Measurements from ENCODE around the gene ITGA7. TPM values are rescaled to one million over a fixed set of nuclear protein-coding genes. Genes with fewer than 3 reads are reported as not detected.

ITGA7 gene
- total RNA-seq, 3 donors from 2014 or later: 20.5 to 190 (median 33.1) TPM

DNA sequence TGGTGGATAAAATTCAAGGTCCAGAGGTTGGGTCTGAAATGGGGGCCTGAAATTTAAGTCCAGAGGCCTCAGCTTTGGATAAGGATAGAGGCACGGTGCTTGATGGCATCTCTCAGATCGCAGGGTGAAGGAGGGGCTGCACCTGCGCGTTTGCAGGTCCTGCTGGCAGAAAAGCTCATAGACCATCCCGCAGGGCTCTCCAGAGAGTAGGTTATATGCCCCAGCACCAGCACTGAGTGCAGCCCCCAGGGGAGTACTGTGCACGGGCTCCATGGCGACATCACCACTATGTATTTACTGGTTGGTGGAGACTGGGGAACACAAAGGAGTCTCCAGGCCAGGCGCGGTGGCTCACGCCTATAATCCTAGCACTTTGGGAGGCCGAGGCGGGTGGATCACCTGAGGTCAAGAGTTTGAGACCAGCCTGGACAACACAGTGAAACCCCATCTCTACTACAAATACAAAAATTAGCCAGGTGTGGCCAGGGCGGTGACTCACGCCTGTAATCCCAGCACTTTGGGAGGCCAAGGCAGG lies 25.4 kb upstream of the ITGA7 start:
- Histone ChIP-seq H3K27ac (no peak overlapping the region), H3K36me3 (no peaks in the 10 kb centered on the region), H3K4me1 (peaks cover 0 to 5% of the 10 kb centered on the region in 2 donors), H3K27me3 (no peaks in the 10 kb centered on the region), H3K9me3 (no peaks in the 10 kb centered on the region), H3K4me3 (no peak overlapping the region)
- intact Hi-C loops (cut with DNase I; ENCODE audit: low total_unique reads): no loop called here
- no peak for TF ChIP-seq POLR2AphosphoS5 (IDR thresholded peaks at IDR 0.05)
- TF ChIP-seq POLR2A (IDR thresholded peaks at IDR 0.05): no peak
- TF ChIP-seq, protein P1, sequence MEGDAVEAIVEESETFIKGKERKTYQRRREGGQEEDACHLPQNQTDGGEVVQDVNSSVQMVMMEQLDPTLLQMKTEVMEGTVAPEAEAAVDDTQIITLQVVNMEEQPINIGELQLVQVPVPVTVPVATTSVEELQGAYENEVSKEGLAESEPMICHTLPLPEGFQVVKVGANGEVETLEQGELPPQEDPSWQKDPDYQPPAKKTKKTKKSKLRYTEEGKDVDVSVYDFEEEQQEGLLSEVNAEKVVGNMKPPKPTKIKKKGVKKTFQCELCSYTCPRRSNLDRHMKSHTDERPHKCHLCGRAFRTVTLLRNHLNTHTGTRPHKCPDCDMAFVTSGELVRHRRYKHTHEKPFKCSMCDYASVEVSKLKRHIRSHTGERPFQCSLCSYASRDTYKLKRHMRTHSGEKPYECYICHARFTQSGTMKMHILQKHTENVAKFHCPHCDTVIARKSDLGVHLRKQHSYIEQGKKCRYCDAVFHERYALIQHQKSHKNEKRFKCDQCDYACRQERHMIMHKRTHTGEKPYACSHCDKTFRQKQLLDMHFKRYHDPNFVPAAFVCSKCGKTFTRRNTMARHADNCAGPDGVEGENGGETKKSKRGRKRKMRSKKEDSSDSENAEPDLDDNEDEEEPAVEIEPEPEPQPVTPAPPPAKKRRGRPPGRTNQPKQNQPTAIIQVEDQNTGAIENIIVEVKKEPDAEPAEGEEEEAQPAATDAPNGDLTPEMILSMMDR (IDR thresholded peaks at IDR 0.05): no peak
- no peak for DNase-seq (ENCODE audit: low spot score in 2 of 2)

GRCh38 chr12:55732288-55732687 lies 24.6 kb upstream of the ITGA7 start:
- Histone ChIP-seq H3K4me3 (no peak overlapping the region), H3K36me3 (no peaks in the 10 kb centered on the region), H3K27ac (no peak overlapping the region), H3K9me3 (no peaks in the 10 kb centered on the region), H3K27me3 (no peaks in the 10 kb centered on the region), H3K4me1 (peaks cover 5 to 7% of the 10 kb centered on the region in 2 donors)
- intact Hi-C loops (cut with DNase I; ENCODE audit: low total_unique reads): no loop called here
- no peak for DNase-seq (ENCODE audit: low spot score in 2 of 2)
- TF ChIP-seq POLR2AphosphoS5 (IDR thresholded peaks at IDR 0.05): no peak

DNA sequence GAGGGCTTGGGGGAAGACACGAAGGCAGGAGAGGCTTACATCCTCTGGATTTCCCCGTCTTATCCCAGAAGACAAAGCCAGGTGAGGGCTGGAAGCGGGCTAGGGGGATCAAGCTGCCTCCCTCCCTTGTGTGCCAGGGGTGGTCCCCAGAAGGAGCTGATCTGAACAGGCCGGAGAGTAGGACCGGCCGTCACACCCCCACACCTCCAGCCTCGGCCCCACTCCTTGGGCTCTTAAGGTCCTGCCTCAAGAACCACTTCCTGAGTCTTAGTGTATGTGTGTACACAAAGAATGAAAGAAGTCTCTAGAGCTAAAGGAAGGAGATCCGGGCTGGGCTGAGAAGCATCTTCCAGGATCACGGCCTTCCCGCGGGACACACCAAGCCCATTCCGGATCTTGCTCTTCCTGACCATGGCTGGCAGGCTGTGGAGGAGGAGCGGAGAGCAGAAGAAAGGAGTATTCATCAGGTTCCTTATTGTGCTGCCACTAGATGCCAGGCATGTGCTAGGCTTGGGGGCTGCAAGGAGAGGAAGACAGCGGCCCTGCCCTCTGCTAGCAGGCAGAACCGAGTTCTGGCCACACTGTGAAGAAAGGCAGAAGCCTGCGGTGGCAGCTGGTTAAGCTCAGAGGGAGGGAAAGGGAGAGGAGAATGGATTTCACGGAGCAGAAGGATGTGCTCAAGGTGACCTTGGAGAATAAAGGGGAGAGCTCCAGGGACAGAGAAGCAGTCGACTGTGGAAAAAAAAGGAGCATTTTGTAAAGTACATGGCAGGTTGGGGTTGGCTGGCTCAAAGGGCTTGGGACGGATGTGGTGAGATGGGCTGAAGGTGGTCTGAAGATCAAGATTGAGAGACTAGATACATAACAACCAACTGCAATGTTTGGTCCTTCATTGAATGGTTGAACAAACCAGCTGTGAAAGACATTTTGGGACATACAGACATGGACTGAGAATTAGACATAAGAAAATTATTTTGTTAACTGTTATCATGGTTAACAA lies 22.4 kb upstream of the ITGA7 start:
- H3K4me3 ChIP-seq: peak overlapping the region; percentile 75 to 89 (median 87)
- no peaks in the 10 kb centered on the region for H3K9me3 ChIP-seq
- DNase-seq (ENCODE audit: low spot score in 2 of 2): peak; percentile 52 to 66
- H3K36me3 ChIP-seq: no peaks in the 10 kb centered on the region
- intact Hi-C loops (cut with DNase I; ENCODE audit: low total_unique reads): no loop called here
- H3K27ac ChIP-seq: peak overlapping the region; percentile 96 to 98
- H3K4me1 ChIP-seq: peaks cover 9 to 13% of the 10 kb centered on the region in 2 donors
- TF ChIP-seq POLR2A (IDR thresholded peaks at IDR 0.05): no peak
- TF ChIP-seq, protein P1 (IDR thresholded peaks at IDR 0.05): no peak
- TF ChIP-seq POLR2AphosphoS5 (IDR thresholded peaks at IDR 0.05): peak in 1 of 3 donors; percentile 40
- no peaks in the 10 kb centered on the region for H3K27me3 ChIP-seq

DNA sequence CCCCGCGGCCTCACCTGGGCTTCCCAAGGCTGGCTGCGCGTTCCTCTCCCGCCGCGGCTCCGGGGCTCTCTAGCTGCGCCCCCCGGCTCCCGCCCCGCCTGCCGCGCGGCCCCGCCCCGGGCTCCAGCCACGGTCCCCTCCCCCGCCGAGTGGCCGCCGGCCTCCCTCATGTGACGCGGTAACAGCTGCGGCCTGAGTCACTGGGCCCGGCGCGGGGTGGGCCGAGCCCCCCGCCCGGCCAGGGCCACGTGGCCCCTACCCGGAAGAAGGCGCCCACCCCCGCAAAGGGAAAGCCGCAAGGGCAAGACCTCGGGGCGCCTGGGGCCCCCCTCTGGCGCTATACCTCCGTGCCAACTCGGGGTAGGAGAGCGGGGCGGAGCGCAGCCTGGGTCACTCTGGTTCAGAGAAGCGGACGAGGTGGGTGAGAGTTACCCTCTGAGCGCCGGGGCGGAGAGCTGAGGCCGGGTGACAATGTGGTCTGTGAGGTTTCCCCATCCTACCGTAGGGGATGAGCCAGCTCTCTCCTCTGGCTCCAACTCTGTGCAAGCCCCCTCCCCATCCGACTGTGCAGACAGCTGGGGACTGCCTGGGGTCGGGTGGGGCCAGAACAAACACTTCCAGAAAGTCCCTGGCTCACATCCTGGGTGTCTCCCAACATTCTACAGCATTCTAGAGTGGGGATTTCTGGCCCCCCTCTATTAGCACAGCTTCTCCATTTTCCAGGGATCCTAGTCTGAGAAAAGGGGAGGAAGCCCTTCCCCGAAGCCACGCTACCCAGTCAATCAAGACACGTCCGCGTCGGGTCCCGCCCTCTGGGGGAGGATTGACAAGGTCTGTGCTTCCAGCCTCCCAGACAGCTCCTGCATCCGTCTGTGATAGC lies 21.5 kb upstream of the ITGA7 start, which contains the start of gene CD63:
TSS of gene CD63 (minus strand) at position 71 of the 880 bp plus-strand sequence. CDS start 668 bp downstream, outside the sequence.
- no peaks in the 10 kb centered on the region for H3K27me3 ChIP-seq
- intact Hi-C loops (cut with DNase I; ENCODE audit: low total_unique reads): no loop called here
- TF ChIP-seq POLR2AphosphoS5 (IDR thresholded peaks at IDR 0.05): peak; percentile 18 to 88 (median 54)
- TF ChIP-seq POLR2A (IDR thresholded peaks at IDR 0.05): peak; percentile 22
- TF ChIP-seq, protein P1 (IDR thresholded peaks at IDR 0.05): no peak
- no peaks in the 10 kb centered on the region for H3K9me3 ChIP-seq
- DNase-seq (ENCODE audit: low spot score in 2 of 2): peak; percentile 84 to 87
- peaks cover 9 to 13% of the 10 kb centered on the region in 2 donors for H3K4me1 ChIP-seq
- peak within 1 kb of the TSS; percentile 75 to 89 (median 87) for H3K4me3 ChIP-seq
- no peaks in the 10 kb centered on the region for H3K36me3 ChIP-seq
- peak within 1 kb of the TSS; percentile 96 to 98 for H3K27ac ChIP-seq
